ENCODE results near the gene MAML2. TPM values are rescaled to one million over a fixed set of nuclear protein-coding genes. Genes with fewer than 3 reads are reported as not detected.

Gene MAML2
- total and polyA plus RNA-seq, 2 of the 13 experiments (the other 11 are each of a cell fraction or from before 2014, with no cell fraction given): 2.3 to 25.9 TPM

GRCh38 chr11:96267496-96268032 lies 75.4 kb downstream of the MAML2 start:
- intact Hi-C loops (cut with micrococcal nuclease; ENCODE audit: unreplicated experiment): no loop called here
- TF ChIP-seq HMG20A (CRISPR knock-in tag; IDR thresholded peaks at IDR 0.05; ENCODE audit: borderline replicate concordance): no peak
- TF ChIP-seq IRF9 (CRISPR knock-in tag; IDR thresholded peaks at IDR 0.05; ENCODE audit: borderline replicate concordance): no peak
- Histone ChIP-seq H3K36me3 (replicated peaks in 1 of 2; ENCODE audit: control insufficient read depth in 1 of 2, insufficient read depth in 2 of 2, low read length in 2 of 2) (peaks cover 0 to 4% of the 10 kb centered on the region in 2 experiments; a peak in 4 of 5 replicates), H4K20me1 (ENCODE audit: insufficient read depth, low read length) (no peaks in the 10 kb centered on the region; the same call in 1 of the 2 replicates), H3K27ac (ENCODE audit: extremely low read length, insufficient read depth, low read length) (no peak overlapping the region), H3K79me2 (ENCODE audit: insufficient read depth, low read length) (peaks cover 8% of the 10 kb centered on the region), H3K4me1 (ENCODE audit: insufficient read depth, low read length) (peaks cover 17% of the 10 kb centered on the region), H3K9me3 (ENCODE audit: low read length) (no peaks in the 10 kb centered on the region), H3K4me3 (replicated peaks in 1 of 3; ENCODE audit: insufficient read depth in 1 of 3, low read depth in 2 of 3, low read length in 3 of 3) (no peak overlapping the region), H3K9ac (ENCODE audit: insufficient read depth, low read depth, low read length) (no peak overlapping the region), H3K4me2 (ENCODE audit: low read depth, low read length) (no peak overlapping the region), H2AFZ (ENCODE audit: low read length) (no peak overlapping the region), H3K27me3 (ENCODE audit: control insufficient read depth in 1 of 2, insufficient read depth in 2 of 2, low read length in 2 of 2) (no peaks in the 10 kb centered on the region)
- POLR2A ChIA-PET: no interaction called here
- WGBS (ENCODE audit: low lambda C conversion rate): 95% methylated on average over 2 of the region's 2 CpGs
- ATAC-seq (no peak), DNase-seq (ENCODE audit: low spot score) (no peak), FAIRE-seq (no peak)
- in situ Hi-C loops (cut with HindIII; ENCODE audit: extremely low pct_ligation_motif_present, low pct_unique_long_range_greater_than_20kb): no loop called here
- no TSS peak for BruUV-seq (replicated peaks)
- CTCF ChIA-PET (ENCODE audit: low intra/inter-chr PET ratio, low total read pairs): no interaction called here

- no peak overlapping the region for H3K4me2 ChIP-seq (ENCODE audit: low read depth, low read length)
- no peak overlapping the region for H2AFZ ChIP-seq (ENCODE audit: low read length)
- no peaks in the 10 kb centered on the region; the same call in 1 of the 2 replicates for H4K20me1 ChIP-seq (ENCODE audit: insufficient read depth, low read length)
- no peak overlapping the region for H3K4me3 ChIP-seq (replicated peaks in 1 of 3; ENCODE audit: insufficient read depth in 1 of 3, low read depth in 2 of 3, low read length in 3 of 3)
- TF ChIP-seq TRIM24 (CRISPR knock-in tag; IDR thresholded peaks at IDR 0.05): no peak
- TF ChIP-seq HNF4G (IDR thresholded peaks at IDR 0.05; ENCODE audit: borderline replicate concordance, low read depth, low read length): no peak
- TF ChIP-seq HNF4G (CRISPR knock-in tag; IDR thresholded peaks at IDR 0.05; ENCODE audit: borderline replicate concordance, low read depth): no peak
- TF ChIP-seq ZFP37 (CRISPR knock-in tag; IDR thresholded peaks at IDR 0.05; ENCODE audit: borderline replicate concordance): no peak
- TF ChIP-seq HOXD1 (CRISPR knock-in tag; IDR thresholded peaks at IDR 0.05): no peak
- DNase-seq (ENCODE audit: low spot score) (no peak), ATAC-seq (no peak), FAIRE-seq (no peak)
- ChIA-PET CTCF (ENCODE audit: low intra/inter-chr PET ratio, low total read pairs) (no interaction called here), POLR2A (no interaction called here)
- no peak overlapping the region for H3K9ac ChIP-seq (ENCODE audit: insufficient read depth, low read depth, low read length)
- BruUV-seq (replicated peaks): no TSS peak
- H3K27me3 ChIP-seq (ENCODE audit: control insufficient read depth in 1 of 2, insufficient read depth in 2 of 2, low read length in 2 of 2): no peaks in the 10 kb centered on the region
- no peak overlapping the region for H3K27ac ChIP-seq (ENCODE audit: extremely low read length, insufficient read depth, low read length)
- no peaks in the 10 kb centered on the region for H3K9me3 ChIP-seq (ENCODE audit: low read length)
- in situ Hi-C loops (cut with HindIII; ENCODE audit: extremely low pct_ligation_motif_present, low pct_unique_long_range_greater_than_20kb) (no loop called here), intact Hi-C loops (cut with micrococcal nuclease; ENCODE audit: unreplicated experiment) (no loop called here)
- peaks cover 0 to 4% of the 10 kb centered on the region in 2 experiments; a peak in 4 of 5 replicates for H3K36me3 ChIP-seq (replicated peaks in 1 of 2; ENCODE audit: control insufficient read depth in 1 of 2, insufficient read depth in 2 of 2, low read length in 2 of 2)
- peaks cover 17% of the 10 kb centered on the region for H3K4me1 ChIP-seq (ENCODE audit: insufficient read depth, low read length)
- H3K79me2 ChIP-seq (ENCODE audit: insufficient read depth, low read length): peaks cover 8% of the 10 kb centered on the region
- WGBS (ENCODE audit: low lambda C conversion rate): 100% methylated on average over 1 of the region's 1 CpG
These were observed 75.9 kb downstream of the MAML2 start for GRCh38 chr11:96267001-96267495.
